H9 (cell line): ENCODE measurements around the gene AKR7A3. TPM values are rescaled to one million over a fixed set of nuclear protein-coding genes. Genes with fewer than 3 reads are reported as not detected.

Source experiments
- DNase-seq: peaks from one replicate; pipeline ENCODE4 v3.0.0-alpha.2; 2017
- H2AFZ ChIP-seq: one replicate; pipeline ENCODE4 v1.6.1; 2013; ENCODE audit warnings: mild to moderate bottlenecking, low read length, control low read depth, moderate library complexity
- H2AK5ac ChIP-seq: 2 replicates; pipeline ENCODE4 v1.6.1; 2013; ENCODE audit warnings: low read length, control low read depth, mixed read lengths; ENCODE audit not compliant: insufficient read length
- H2BK120ac ChIP-seq: one replicate; pipeline ENCODE4 v1.6.1; 2013; ENCODE audit warnings: low read depth, mild to moderate bottlenecking, low read length, control low read depth, inconsistent platforms; ENCODE audit not compliant: poor library complexity, severe bottlenecking
- H2BK12ac ChIP-seq: 2 replicates; pipeline ENCODE4 v1.6.1; 2013; ENCODE audit warnings: low read length, control low read depth, mixed read lengths, low read depth; ENCODE audit not compliant: insufficient read length
- H2BK15ac ChIP-seq: 2 replicates; pipeline ENCODE4 v1.6.1; 2013; ENCODE audit warnings: low read depth, low read length, control low read depth
- H2BK20ac ChIP-seq: one replicate; pipeline ENCODE4 v1.6.1; 2013; ENCODE audit warnings: low read depth, mild to moderate bottlenecking, low read length, control low read depth, inconsistent platforms; ENCODE audit not compliant: poor library complexity, severe bottlenecking
- H2BK5ac ChIP-seq: 2 replicates; pipeline ENCODE4 v1.6.1; 2013; ENCODE audit warnings: low read length, control low read depth, mixed read lengths; ENCODE audit not compliant: insufficient read length
- H3K14ac ChIP-seq: 2 replicates; pipeline ENCODE4 v1.6.1; 2013; ENCODE audit warnings: low read length, control low read depth; ENCODE audit not compliant: insufficient read depth
- H3K18ac ChIP-seq: 2 replicates; pipeline ENCODE4 v1.6.1; 2013; ENCODE audit warnings: low read depth, mild to moderate bottlenecking, mixed read lengths, low read length, control low read depth; ENCODE audit not compliant: insufficient read length
- H3K23ac ChIP-seq: 2 replicates; pipeline ENCODE4 v1.6.1; 2013; ENCODE audit warnings: low read length, control low read depth, mixed read lengths, low read depth; ENCODE audit not compliant: insufficient read length
- H3K23me2 ChIP-seq: 2 replicates; pipeline ENCODE4 v1.6.1; 2013; ENCODE audit warnings: low read depth, mild to moderate bottlenecking, mixed read lengths, low read length, control low read depth; ENCODE audit not compliant: insufficient read length, poor library complexity, severe bottlenecking
- H3K27ac ChIP-seq: 2 replicates; pipeline ENCODE4 v1.5.1; 2013; ENCODE audit warnings: low read length, control low read depth, mixed read lengths, low read depth; ENCODE audit not compliant: insufficient read length
- H3K27me3 ChIP-seq: 2 replicates; pipeline ENCODE4 v1.6.1; 2013; ENCODE audit warnings: low read length, control low read depth, inconsistent platforms; ENCODE audit not compliant: insufficient read depth
- H3K4ac ChIP-seq: 2 replicates; pipeline ENCODE4 v1.6.1; 2013; ENCODE audit warnings: low read depth, mild to moderate bottlenecking, control low read depth, inconsistent platforms, low read length, moderate library complexity
- H3K4me1 ChIP-seq: 2 replicates; pipeline ENCODE4 v1.6.1; 2013; ENCODE audit warnings: low read length, control low read depth, inconsistent platforms; ENCODE audit not compliant: insufficient read depth
- H3K4me2 ChIP-seq: 2 replicates; pipeline ENCODE4 v1.6.1; 2013; ENCODE audit warnings: low read length, control low read depth, mixed read lengths; ENCODE audit not compliant: insufficient read length, insufficient read depth
- H3K56ac ChIP-seq: 2 replicates; pipeline ENCODE4 v1.6.1; 2013; ENCODE audit warnings: low read depth, mild to moderate bottlenecking, mixed read lengths, low read length, control low read depth; ENCODE audit not compliant: insufficient read length
- H3K79me1 ChIP-seq: 2 replicates; pipeline ENCODE4 v1.6.1; 2013; ENCODE audit warnings: low read depth, mild to moderate bottlenecking, moderate library complexity, low read length, control low read depth, inconsistent platforms; ENCODE audit not compliant: insufficient read depth, poor library complexity, severe bottlenecking
- H3K79me2 ChIP-seq: 2 replicates; pipeline ENCODE4 v1.6.1; 2013; ENCODE audit warnings: low read length, control low read depth, inconsistent platforms; ENCODE audit not compliant: insufficient read depth
- H3K9ac ChIP-seq: 2 replicates; pipeline ENCODE4 v1.6.1; 2013; ENCODE audit warnings: low read length, control low read depth, mixed read lengths; ENCODE audit not compliant: insufficient read length; ENCODE audit errors: extremely low read depth
- H3K9me3 ChIP-seq: one replicate; pipeline ENCODE4 v1.6.1; 2013; ENCODE audit warnings: low read depth, low read length, inconsistent platforms; ENCODE audit not compliant: control insufficient read depth
- H3T11ph ChIP-seq: one replicate; pipeline ENCODE4 v1.6.1; 2013; ENCODE audit warnings: mild to moderate bottlenecking, low read length, control low read depth, inconsistent platforms
- H4K20me1 ChIP-seq: one replicate; pipeline ENCODE4 v1.6.1; 2013; ENCODE audit not compliant: control insufficient read depth, insufficient read length, insufficient read depth
- H4K5ac ChIP-seq: 2 replicates; pipeline ENCODE4 v1.6.1; 2013; ENCODE audit warnings: low read depth, mild to moderate bottlenecking, mixed read lengths, low read length, control low read depth; ENCODE audit not compliant: insufficient read length
- H4K8ac ChIP-seq: replicated peaks from 2 replicates; pipeline ENCODE4 v1.6.1; 2013; ENCODE audit warnings: low read length, control low read depth, mixed read lengths, low read depth; ENCODE audit not compliant: insufficient read length
- H4K91ac ChIP-seq: 2 replicates; pipeline ENCODE4 v1.6.1; 2013; ENCODE audit warnings: low read depth, mild to moderate bottlenecking, moderate library complexity, mixed read lengths, low read length, control low read depth; ENCODE audit not compliant: insufficient read length
- H3K27ac Mint-ChIP-seq, 3 experiments: 2 replicates in 2 of 3; 3 replicates in 1 of 3; pipeline ENCODE4 v1.8.0; 2020 to 2021; ENCODE audit warnings: mixed read lengths in 3 of 3, mild to moderate bottlenecking in 1 of 3, moderate library complexity in 1 of 3
- H3K27me3 Mint-ChIP-seq: 2 replicates; pipeline ENCODE4 v1.8.0; 2021; ENCODE audit warnings: low read depth, mild to moderate bottlenecking, moderate library complexity, mixed read lengths
- H3K36me3 Mint-ChIP-seq, 3 experiments: 2 replicates in 2 of 3; 3 replicates in 1 of 3; pipeline ENCODE4 v1.8.0; 2020 to 2021; ENCODE audit warnings: low read depth in 3 of 3, mixed read lengths in 3 of 3; ENCODE audit not compliant: insufficient read depth in 1 of 3
- H3K4me1 Mint-ChIP-seq, 2 experiments: 2 replicates each; pipeline ENCODE4 v1.8.0; 2020; ENCODE audit warnings: mixed read lengths in 2 of 2
- H3K4me3 Mint-ChIP-seq, 2 experiments: 2 replicates in 1 of 2; 3 replicates in 1 of 2; pipeline ENCODE4 v1.8.0; 2020 to 2021; ENCODE audit warnings: mild to moderate bottlenecking in 2 of 2, mixed read lengths in 2 of 2, moderate library complexity in 1 of 2
- H3K9me3 Mint-ChIP-seq, 2 experiments: 2 replicates in 1 of 2; 3 replicates in 1 of 2; pipeline ENCODE4 v1.8.0; 2020; ENCODE audit warnings: mild to moderate bottlenecking in 2 of 2, mixed read lengths in 2 of 2, moderate library complexity in 1 of 2
- CTCF ChIP-seq: fragments of 200-600 bp; sonication (generic); conservative IDR thresholded peaks from 3 replicates; pipeline ENCODE4 v1.8.0; 2021; ENCODE audit warnings: antibody characterized with exemption, mild to moderate bottlenecking
- total RNA-seq: library from RNA; stranded (reverse); gene quantifications from 2 replicates; pipeline ENCODE4 v1.2.1, GENCODE V29; 2021

AKR7A3 gene
- total RNA-seq, 1 experiment from 2014 or later: 0.74 TPM

GRCh38 chr1:19254416-19254815 is 34.2 kb downstream of the AKR7A3 start:
- Histone ChIP-seq H3K79me2 (peaks cover 45% of the 10 kb centered on the region), H3K56ac (no peak overlapping the region), H2BK5ac (no peak overlapping the region), H2BK120ac (no peak overlapping the region), H4K20me1 (no peaks in the 10 kb centered on the region), H3K27ac (no peak overlapping the region), H3K9me3 (no peaks in the 10 kb centered on the region), H4K91ac (no peak overlapping the region), H2BK15ac (no peak overlapping the region), H3K4ac (no peak overlapping the region), H4K5ac (no peak overlapping the region), H2AFZ (no peak overlapping the region), H3K14ac (no peak overlapping the region), H4K8ac (no peak overlapping the region), H3K9ac (no peak overlapping the region), H2AK5ac (no peak overlapping the region), H2BK12ac (no peak overlapping the region), H3K79me1 (peaks cover 8% of the 10 kb centered on the region), H3K18ac (no peak overlapping the region), H3T11ph (no peak overlapping the region), H3K23ac (no peak overlapping the region), H2BK20ac (no peak overlapping the region), H3K27me3 (no peaks in the 10 kb centered on the region), H3K4me1 (peaks cover 4% of the 10 kb centered on the region; the same call in 1 of the 2 replicates), H3K23me2 (peaks cover 7% of the 10 kb centered on the region), H3K4me2 (no peak overlapping the region)
- H3K4me3 Mint-ChIP-seq: peak overlapping the region in 1 of 2 experiments; percentile 97; a peak in 1 of 5 replicates
- no peaks in the 10 kb centered on the region for H3K9me3 Mint-ChIP-seq
- no peak for TF ChIP-seq CTCF
- H3K4me1 Mint-ChIP-seq: peaks cover 20 to 22% of the 10 kb centered on the region in 2 experiments
- peak overlapping the region in 1 of 3 experiments; percentile 35; a peak in 2 of 7 replicates for H3K27ac Mint-ChIP-seq
- peaks cover 34 to 60% (median 45%) of the 10 kb centered on the region in 3 experiments; a peak in 6 of 7 replicates for H3K36me3 Mint-ChIP-seq
- DNase-seq: no peak
- H3K27me3 Mint-ChIP-seq: no peaks in the 10 kb centered on the region
